Effector memory CD8-positive, alpha-beta T cell (primary cell): ENCODE measurements around the gene MOGAT3.

Experiments used
- ATAC-seq: fragments of 150-1000 bp; cut with Tn5 transposase; replicated peaks from 2 replicates; pipeline ENCODE4 v1.10.0; 2021; ENCODE audit warnings: mild to moderate bottlenecking, moderate library complexity
- DNase-seq, 3 experiments: peaks; one replicate each; pipeline ENCODE4 v3.0.0; 2021
- H3K27ac Mint-ChIP-seq, 2 donors: one replicate each; pipeline ENCODE4 v1.8.0; 2022; ENCODE audit warnings: mild to moderate bottlenecking in 2 of 2, mixed read lengths in 2 of 2, moderate library complexity in 2 of 2
- H3K27me3 Mint-ChIP-seq, 2 donors: one replicate each; pipeline ENCODE4 v1.8.0; 2022; ENCODE audit warnings: mixed read lengths in 2 of 2
- H3K36me3 Mint-ChIP-seq: one replicate; pipeline ENCODE4 v1.8.0; 2022; ENCODE audit warnings: mild to moderate bottlenecking, moderate library complexity, mixed read lengths; ENCODE audit not compliant: insufficient read depth
- H3K4me1 Mint-ChIP-seq, 2 donors: one replicate each; pipeline ENCODE4 v1.8.0; 2022; ENCODE audit warnings: low read depth in 2 of 2, mixed read lengths in 2 of 2
- H3K4me3 Mint-ChIP-seq, 2 donors: one replicate each; pipeline ENCODE4 v1.8.0; 2022; ENCODE audit warnings: mild to moderate bottlenecking in 2 of 2, mixed read lengths in 2 of 2, moderate library complexity in 2 of 2
- H3K9me3 Mint-ChIP-seq, 2 donors: one replicate each; pipeline ENCODE4 v1.8.0; 2022; ENCODE audit warnings: mixed read lengths in 2 of 2

Gene MOGAT3

DNA sequence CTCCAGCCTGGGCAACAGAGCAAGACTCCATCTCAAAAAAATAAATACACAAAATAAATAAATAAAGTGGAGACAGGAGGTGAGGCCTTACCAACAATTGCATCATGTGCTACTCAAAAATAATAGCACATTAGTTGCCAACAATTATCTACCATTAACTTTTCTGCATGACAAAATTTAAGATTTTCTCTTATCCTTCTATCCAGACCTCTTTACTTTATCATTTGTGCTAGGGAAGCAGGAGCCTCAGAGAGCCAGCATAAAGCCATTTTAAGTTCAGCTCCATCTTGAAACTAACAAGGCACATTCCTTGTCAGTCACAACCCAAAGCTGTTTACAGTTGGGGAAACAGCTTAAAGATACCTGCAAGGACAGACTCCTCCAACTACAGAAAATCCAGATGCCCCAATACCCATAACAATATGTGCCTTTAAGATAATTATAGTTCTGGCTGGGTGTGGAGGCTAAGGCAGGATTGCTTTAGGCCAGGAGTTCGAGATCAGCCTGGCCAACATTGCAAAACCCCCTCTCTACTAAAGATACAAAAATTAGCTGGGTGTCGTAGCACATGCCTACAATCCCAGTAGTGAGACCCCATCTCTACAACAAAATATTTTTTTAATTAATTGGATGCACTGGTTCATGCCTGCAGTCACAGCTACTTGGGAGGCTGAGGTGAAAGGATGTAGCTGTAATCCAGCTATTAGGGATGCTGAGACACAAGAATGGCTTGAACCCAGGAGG is 48.8 kb downstream of the MOGAT3 start:
- no peak for ATAC-seq
- Mint-ChIP-seq H3K27me3 (peaks cover 18 to 25% of the 10 kb centered on the region in 2 donors), H3K4me1 (peaks cover 14 to 16% of the 10 kb centered on the region in 2 donors), H3K9me3 (no peaks in the 10 kb centered on the region), H3K36me3 (peaks cover 11% of the 10 kb centered on the region), H3K27ac (no peak overlapping the region), H3K4me3 (no peak overlapping the region)
- no peak for DNase-seq
